ENCODE results near the gene ZNF524. TPM values are rescaled to one million over a fixed set of nuclear protein-coding genes. Genes with fewer than 3 reads are reported as not detected.

The ZNF524 gene
- total RNA-seq, 2 donors from 2014 or later, result 30.4 to 33.9 TPM

GRCh38 chr19:55642153-55643002, 42.3 kb downstream of the ZNF524 start:
- H3K27ac ChIP-seq, result peak overlapping the region; percentile 82
- intact Hi-C loops (cut with DNase I), result no loop called here
- no peaks in the 10 kb centered on the region for H3K36me3 ChIP-seq
- H3K27me3 ChIP-seq, result no peaks in the 10 kb centered on the region
- peak overlapping the region; percentile 78 to 84 for H3K9ac ChIP-seq (ENCODE audit: low read depth in 2 of 2, low read length in 2 of 2)
- TF ChIP-seq CTCF (IDR thresholded peaks at IDR 0.05), result no peak
- peak overlapping the region; percentile 81 for H3K4me3 ChIP-seq
- H3K4me1 ChIP-seq, result peaks cover 30% of the 10 kb centered on the region
- H3K9me3 ChIP-seq, result no peaks in the 10 kb centered on the region
- DNase-seq, result peak; percentile 57

- DNase-seq, result peak; percentile 80
- Histone ChIP-seq H3K4me3 (peak within 1 kb of the TSS; percentile 81), H3K9ac (ENCODE audit: low read depth in 2 of 2, low read length in 2 of 2) (peak within 1 kb of the TSS; percentile 78 to 84), H3K27me3 (no peaks in the 10 kb centered on the region), H3K27ac (peak within 1 kb of the TSS; percentile 76), H3K4me1 (peaks cover 34% of the 10 kb centered on the region), H3K36me3 (no peaks in the 10 kb centered on the region), H3K9me3 (no peaks in the 10 kb centered on the region)
- TF ChIP-seq CTCF (IDR thresholded peaks at IDR 0.05), result no peak
- intact Hi-C loops (cut with DNase I), result no loop called here
Measured at GRCh38 chr19:55643003-55643886, 43.2 kb downstream of the ZNF524 start, which contains the start of gene ZNF581. Gene ZNF581, plus strand, starts transcription at chr19:55643649. Its CDS starts 923 bp downstream, at chr19:55644572.

- Histone ChIP-seq H3K27me3 (no peaks in the 10 kb centered on the region), H3K9me3 (no peaks in the 10 kb centered on the region), H3K4me3 (peak overlapping the region; percentile 81), H3K9ac (ENCODE audit: low read depth in 2 of 2, low read length in 2 of 2) (peak overlapping the region; percentile 78 to 84), H3K36me3 (no peaks in the 10 kb centered on the region), H3K27ac (peak overlapping the region; percentile 76), H3K4me1 (peaks cover 34% of the 10 kb centered on the region)
- intact Hi-C loops (cut with DNase I), result no loop called here
- no peak for TF ChIP-seq CTCF (IDR thresholded peaks at IDR 0.05)
- DNase-seq, result no peak
Measured at GRCh38 chr19:55643887-55644176, 43.7 kb downstream of the ZNF524 start.

- H3K36me3 ChIP-seq, result no peaks in the 10 kb centered on the region
- no peaks in the 10 kb centered on the region for H3K27me3 ChIP-seq
- no peak for DNase-seq
- H3K9me3 ChIP-seq, result no peaks in the 10 kb centered on the region
- H3K4me3 ChIP-seq, result peak overlapping the region; percentile 81
- peaks cover 34% of the 10 kb centered on the region for H3K4me1 ChIP-seq
- H3K9ac ChIP-seq (ENCODE audit: low read depth in 2 of 2, low read length in 2 of 2), result peak overlapping the region; percentile 78 to 84
- intact Hi-C loops (cut with DNase I), result no loop called here
- TF ChIP-seq CTCF (IDR thresholded peaks at IDR 0.05), result no peak
- H3K27ac ChIP-seq, result peak overlapping the region; percentile 76
Measured at GRCh38 chr19:55644191-55644833, 44.2 kb downstream of the ZNF524 start.

- peak overlapping the region; percentile 78 to 84 for H3K9ac ChIP-seq (ENCODE audit: low read depth in 2 of 2, low read length in 2 of 2)
- no peaks in the 10 kb centered on the region for H3K9me3 ChIP-seq
- peaks cover 32% of the 10 kb centered on the region for H3K4me1 ChIP-seq
- no peak for TF ChIP-seq CTCF (IDR thresholded peaks at IDR 0.05)
- DNase-seq, result no peak
- intact Hi-C loops (cut with DNase I), result no loop called here
- H3K27me3 ChIP-seq, result no peaks in the 10 kb centered on the region
- no peak overlapping the region for H3K4me3 ChIP-seq
- no peaks in the 10 kb centered on the region for H3K36me3 ChIP-seq
- no peak overlapping the region for H3K27ac ChIP-seq
Measured at GRCh38 chr19:55644842-55645511, 44.9 kb downstream of the ZNF524 start.

Data from colonic mucosa (tissue), 4 donors.